HL-60 (cell line): ENCODE measurements around the gene MYCBP2.

Source experiments
- DNase-seq, 2 experiments: peaks; one replicate each; pipeline ENCODE4 v3.0.0-alpha.2; 2010 to 2020; ENCODE audit warnings: low read depth in 1 of 2, low spot score in 1 of 2
- H3K27ac ChIP-seq: fragments of 250-450 bp; sonication (Bioruptor Pico); replicated peaks from 2 replicates; pipeline ENCODE4 v1.5.1; 2020; ENCODE audit warnings: mild to moderate bottlenecking, moderate library complexity
- H3K27me3 ChIP-seq: fragments of 250-450 bp; sonication (Bioruptor Pico); 2 replicates; pipeline ENCODE4 v1.5.1; 2021; ENCODE audit warnings: mild to moderate bottlenecking, moderate library complexity; ENCODE audit not compliant: insufficient read depth, poor library complexity, severe bottlenecking
- H3K4me3 ChIP-seq: replicated peaks from 2 replicates; pipeline ENCODE4 v1.5.1; 2011; ENCODE audit warnings: mild to moderate bottlenecking, control low read depth, low read length; ENCODE audit not compliant: insufficient read depth
- GABPA ChIP-seq: IDR thresholded peaks from 2 replicates; pipeline ENCODE4 v1.6.1; 2012; ENCODE audit warnings: low read depth
- POLR2AphosphoS5 ChIP-seq: IDR thresholded peaks from 2 replicates; pipeline ENCODE4 v1.6.1; 2012; ENCODE audit warnings: low read depth
- SPI1 ChIP-seq: IDR thresholded peaks from 2 replicates; pipeline ENCODE4 v1.6.1; 2012; ENCODE audit warnings: low read depth, mild to moderate bottlenecking, borderline replicate concordance
- TF ChIP-seq, protein P1 (sequence below): IDR thresholded peaks from one replicate; pipeline ENCODE4 v1.5.1; 2011; ENCODE audit warnings: low read length, control low read depth, inconsistent platforms; ENCODE audit not compliant: insufficient read depth
- TF ChIP-seq, protein P2 (sequence below): IDR thresholded peaks from 2 replicates; pipeline ENCODE4 v1.6.1; 2012; ENCODE audit warnings: low read depth; ENCODE audit not compliant: insufficient replicate concordance

The MYCBP2 gene

DNA sequence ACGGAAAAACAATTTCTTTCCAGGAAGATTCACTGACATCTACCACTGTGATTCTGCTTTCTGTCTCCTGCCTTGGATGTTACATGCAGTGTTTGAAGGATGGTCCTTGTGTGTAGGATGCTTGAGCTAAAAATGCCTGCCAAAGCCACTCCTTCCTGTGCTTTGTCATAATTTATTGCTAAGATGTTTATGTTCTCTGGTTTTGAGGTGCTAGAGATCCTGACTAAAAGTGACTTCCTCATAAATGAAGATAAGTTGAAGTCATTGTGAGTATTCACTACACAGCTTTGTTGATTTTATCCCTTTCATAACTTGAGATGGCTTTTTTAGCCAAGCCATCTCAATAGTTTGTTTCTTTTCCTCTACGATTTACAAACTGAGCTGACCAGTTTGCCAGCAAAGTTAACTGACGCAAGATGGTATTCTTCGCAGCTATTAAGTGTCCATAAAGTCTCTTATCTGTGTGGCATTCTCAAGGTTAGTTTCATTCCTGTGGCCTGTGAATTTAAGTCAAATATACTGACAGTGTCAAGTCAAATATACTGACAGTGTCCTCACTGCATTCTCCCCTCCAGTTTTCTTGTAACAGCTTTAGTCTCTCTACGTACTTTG is 284.2 kb downstream of the MYCBP2 start:
- DNase-seq = no peak
- no peak overlapping the region for H3K27ac ChIP-seq
- H3K27me3 ChIP-seq = no peaks in the 10 kb centered on the region
- H3K4me3 ChIP-seq = no peak overlapping the region
- TF ChIP-seq SPI1 (peak; percentile 34; the same call in 1 of the 2 replicates), POLR2AphosphoS5 (no peak)

DNA sequence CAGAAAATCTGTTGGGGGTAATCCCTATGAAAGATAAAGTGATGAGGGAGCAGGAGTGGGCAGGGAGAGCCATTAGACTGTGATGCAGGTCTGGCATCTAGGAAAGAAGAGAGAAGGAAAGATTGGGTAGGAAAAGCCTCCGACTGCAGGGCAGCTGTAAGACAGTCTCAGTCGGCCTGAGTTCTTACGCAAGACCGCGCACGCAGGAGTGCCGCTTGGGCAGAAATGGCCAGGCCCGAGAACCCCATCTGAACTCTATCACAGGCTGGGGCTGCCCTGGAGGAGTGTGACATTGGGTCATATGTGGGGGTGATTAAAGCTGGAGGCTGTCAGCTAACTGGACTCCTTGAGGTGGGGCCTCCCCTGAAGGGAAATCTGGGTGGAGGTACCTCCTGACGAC is 286.1 kb downstream of the MYCBP2 start:
- Histone ChIP-seq H3K27me3 (no peaks in the 10 kb centered on the region), H3K27ac (no peak overlapping the region), H3K4me3 (no peak overlapping the region)
- no peak for DNase-seq
- TF ChIP-seq, protein P1, sequence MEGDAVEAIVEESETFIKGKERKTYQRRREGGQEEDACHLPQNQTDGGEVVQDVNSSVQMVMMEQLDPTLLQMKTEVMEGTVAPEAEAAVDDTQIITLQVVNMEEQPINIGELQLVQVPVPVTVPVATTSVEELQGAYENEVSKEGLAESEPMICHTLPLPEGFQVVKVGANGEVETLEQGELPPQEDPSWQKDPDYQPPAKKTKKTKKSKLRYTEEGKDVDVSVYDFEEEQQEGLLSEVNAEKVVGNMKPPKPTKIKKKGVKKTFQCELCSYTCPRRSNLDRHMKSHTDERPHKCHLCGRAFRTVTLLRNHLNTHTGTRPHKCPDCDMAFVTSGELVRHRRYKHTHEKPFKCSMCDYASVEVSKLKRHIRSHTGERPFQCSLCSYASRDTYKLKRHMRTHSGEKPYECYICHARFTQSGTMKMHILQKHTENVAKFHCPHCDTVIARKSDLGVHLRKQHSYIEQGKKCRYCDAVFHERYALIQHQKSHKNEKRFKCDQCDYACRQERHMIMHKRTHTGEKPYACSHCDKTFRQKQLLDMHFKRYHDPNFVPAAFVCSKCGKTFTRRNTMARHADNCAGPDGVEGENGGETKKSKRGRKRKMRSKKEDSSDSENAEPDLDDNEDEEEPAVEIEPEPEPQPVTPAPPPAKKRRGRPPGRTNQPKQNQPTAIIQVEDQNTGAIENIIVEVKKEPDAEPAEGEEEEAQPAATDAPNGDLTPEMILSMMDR = no peak
- no peak for TF ChIP-seq SPI1
- TF ChIP-seq GABPA = no peak
- TF ChIP-seq, protein P2, sequence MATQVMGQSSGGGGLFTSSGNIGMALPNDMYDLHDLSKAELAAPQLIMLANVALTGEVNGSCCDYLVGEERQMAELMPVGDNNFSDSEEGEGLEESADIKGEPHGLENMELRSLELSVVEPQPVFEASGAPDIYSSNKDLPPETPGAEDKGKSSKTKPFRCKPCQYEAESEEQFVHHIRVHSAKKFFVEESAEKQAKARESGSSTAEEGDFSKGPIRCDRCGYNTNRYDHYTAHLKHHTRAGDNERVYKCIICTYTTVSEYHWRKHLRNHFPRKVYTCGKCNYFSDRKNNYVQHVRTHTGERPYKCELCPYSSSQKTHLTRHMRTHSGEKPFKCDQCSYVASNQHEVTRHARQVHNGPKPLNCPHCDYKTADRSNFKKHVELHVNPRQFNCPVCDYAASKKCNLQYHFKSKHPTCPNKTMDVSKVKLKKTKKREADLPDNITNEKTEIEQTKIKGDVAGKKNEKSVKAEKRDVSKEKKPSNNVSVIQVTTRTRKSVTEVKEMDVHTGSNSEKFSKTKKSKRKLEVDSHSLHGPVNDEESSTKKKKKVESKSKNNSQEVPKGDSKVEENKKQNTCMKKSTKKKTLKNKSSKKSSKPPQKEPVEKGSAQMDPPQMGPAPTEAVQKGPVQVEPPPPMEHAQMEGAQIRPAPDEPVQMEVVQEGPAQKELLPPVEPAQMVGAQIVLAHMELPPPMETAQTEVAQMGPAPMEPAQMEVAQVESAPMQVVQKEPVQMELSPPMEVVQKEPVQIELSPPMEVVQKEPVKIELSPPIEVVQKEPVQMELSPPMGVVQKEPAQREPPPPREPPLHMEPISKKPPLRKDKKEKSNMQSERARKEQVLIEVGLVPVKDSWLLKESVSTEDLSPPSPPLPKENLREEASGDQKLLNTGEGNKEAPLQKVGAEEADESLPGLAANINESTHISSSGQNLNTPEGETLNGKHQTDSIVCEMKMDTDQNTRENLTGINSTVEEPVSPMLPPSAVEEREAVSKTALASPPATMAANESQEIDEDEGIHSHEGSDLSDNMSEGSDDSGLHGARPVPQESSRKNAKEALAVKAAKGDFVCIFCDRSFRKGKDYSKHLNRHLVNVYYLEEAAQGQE = no peak
- TF ChIP-seq POLR2AphosphoS5 = no peak

DNA sequence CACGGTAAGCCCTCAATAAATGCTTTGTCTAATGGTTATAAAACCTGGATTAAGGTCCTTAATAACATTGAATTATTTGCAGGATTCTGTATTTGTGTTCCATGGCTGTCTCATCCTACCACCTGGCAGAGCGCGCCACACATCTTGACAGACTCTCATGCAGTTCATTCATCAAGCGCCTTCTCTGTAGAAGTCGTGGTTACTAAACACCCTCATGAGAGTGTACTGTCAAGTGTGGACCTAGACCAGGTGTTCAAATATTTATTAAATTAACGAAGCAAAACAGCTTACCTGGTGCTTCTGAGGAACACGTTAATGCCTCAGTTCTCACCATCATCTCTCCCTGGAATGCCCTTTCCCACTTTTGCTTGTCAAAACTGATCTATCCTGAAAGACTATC is 286.8 kb downstream of the MYCBP2 start:
- Histone ChIP-seq H3K27ac (no peak overlapping the region), H3K4me3 (no peak overlapping the region), H3K27me3 (no peaks in the 10 kb centered on the region)
- TF ChIP-seq POLR2AphosphoS5 (no peak), SPI1 (no peak), GABPA (no peak)
- TF ChIP-seq, protein P1 = no peak
- TF ChIP-seq, protein P2 = no peak
- DNase-seq = no peak

DNA sequence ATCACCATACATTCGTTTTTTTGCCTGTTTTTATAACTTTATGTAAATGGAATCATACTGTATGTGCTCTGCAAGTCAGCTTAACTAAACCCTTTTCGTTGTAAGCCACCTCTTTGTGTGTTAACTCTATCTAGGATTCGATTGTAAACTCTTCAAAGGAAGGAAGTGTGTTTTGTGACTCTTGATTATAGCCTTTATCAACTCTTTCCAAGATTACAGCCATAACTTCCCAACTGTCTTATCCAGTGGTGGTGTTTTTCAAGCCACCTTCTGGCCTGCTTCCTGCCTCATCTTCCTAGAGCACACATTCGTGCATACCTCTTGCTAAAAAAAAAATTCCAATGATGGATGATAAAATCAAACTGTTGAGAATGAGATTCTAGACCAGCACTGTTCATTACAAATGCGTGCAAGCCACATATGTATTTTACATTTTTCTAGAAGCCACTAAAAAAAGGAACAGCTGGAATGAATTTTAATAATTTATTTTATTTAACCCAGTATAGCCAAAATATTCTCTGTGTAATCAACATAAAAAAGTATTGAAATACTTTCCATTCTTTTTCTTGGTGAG is 287.9 kb downstream of the MYCBP2 start:
- Histone ChIP-seq H3K27ac (no peak overlapping the region), H3K4me3 (no peak overlapping the region), H3K27me3 (no peaks in the 10 kb centered on the region)
- TF ChIP-seq, protein P2 = no peak
- TF ChIP-seq GABPA (no peak), SPI1 (no peak), POLR2AphosphoS5 (no peak)
- TF ChIP-seq, protein P1 = no peak
- no peak for DNase-seq
